HCT116 (cell line): ENCODE data around the gene CFAP221.

Experiments used
- EZH2phosphoT487 ChIP-seq: fragments of 200-600 bp; IDR thresholded peaks from 2 replicates; pipeline ENCODE4 v1.6.1; 2018; ENCODE audit warnings: antibody characterized with exemption, borderline replicate concordance
- TF ChIP-seq, protein P1 (sequence below), 3 experiments: fragments of 200-600 bp in 1 of 3; sonication (generic) in 1 of 3; IDR thresholded peaks in 2 of 3; conservative IDR thresholded peaks in 1 of 3; 2 replicates each; pipeline ENCODE4 v1.5.1; 2012 to 2017; ENCODE audit warnings: low read depth in 2 of 3, low read length in 2 of 3, antibody characterized with exemption in 1 of 3, borderline replicate concordance in 1 of 3, control low read depth in 1 of 3, mild to moderate bottlenecking in 1 of 3, mixed read lengths in 1 of 3, mixed run types in 1 of 3, moderate library complexity in 1 of 3; ENCODE audit not compliant: insufficient read depth in 1 of 3
- TF ChIP-seq, protein P2 (sequence below): IDR thresholded peaks from 2 replicates; pipeline ENCODE4 v1.6.1; 2012
- TF ChIP-seq, protein P3 (sequence below): IDR thresholded peaks from 2 replicates; pipeline ENCODE4 v1.6.1; 2012
- TF ChIP-seq, protein P4 (sequence below): IDR thresholded peaks from 2 replicates; pipeline ENCODE4 v1.6.1; 2012; ENCODE audit warnings: low read depth

DNA sequence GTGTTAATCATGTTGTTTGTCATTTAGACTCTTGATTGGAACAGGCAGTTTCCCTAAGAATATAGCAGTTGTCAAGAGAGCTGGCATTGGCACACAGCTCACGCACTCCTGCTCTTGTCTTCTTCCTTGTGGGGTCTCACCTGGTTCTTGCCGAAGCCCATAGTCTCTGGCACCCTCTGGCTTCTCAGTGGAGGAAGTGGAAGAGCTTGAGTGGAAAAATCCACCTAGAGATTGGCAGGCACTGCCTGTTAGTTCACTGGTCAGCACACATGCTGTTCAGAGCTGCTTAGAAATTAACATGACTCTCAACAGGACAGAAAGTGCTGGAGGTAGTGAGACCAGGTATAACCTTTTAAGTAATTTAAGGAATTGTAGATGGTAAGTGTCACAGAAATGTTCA, 48.3 kb upstream of the CFAP221 start:
- TF ChIP-seq, protein P1, sequence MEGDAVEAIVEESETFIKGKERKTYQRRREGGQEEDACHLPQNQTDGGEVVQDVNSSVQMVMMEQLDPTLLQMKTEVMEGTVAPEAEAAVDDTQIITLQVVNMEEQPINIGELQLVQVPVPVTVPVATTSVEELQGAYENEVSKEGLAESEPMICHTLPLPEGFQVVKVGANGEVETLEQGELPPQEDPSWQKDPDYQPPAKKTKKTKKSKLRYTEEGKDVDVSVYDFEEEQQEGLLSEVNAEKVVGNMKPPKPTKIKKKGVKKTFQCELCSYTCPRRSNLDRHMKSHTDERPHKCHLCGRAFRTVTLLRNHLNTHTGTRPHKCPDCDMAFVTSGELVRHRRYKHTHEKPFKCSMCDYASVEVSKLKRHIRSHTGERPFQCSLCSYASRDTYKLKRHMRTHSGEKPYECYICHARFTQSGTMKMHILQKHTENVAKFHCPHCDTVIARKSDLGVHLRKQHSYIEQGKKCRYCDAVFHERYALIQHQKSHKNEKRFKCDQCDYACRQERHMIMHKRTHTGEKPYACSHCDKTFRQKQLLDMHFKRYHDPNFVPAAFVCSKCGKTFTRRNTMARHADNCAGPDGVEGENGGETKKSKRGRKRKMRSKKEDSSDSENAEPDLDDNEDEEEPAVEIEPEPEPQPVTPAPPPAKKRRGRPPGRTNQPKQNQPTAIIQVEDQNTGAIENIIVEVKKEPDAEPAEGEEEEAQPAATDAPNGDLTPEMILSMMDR (IDR thresholded peaks at IDR 0.05 in 2 of 3, conservative IDR thresholded peaks at IDR 0.05 in 1 of 3; ENCODE audit: borderline replicate concordance in 1 of 3, insufficient read depth in 1 of 3, low read depth in 2 of 3, low read length in 2 of 3): no peak
- TF ChIP-seq, protein P2, sequence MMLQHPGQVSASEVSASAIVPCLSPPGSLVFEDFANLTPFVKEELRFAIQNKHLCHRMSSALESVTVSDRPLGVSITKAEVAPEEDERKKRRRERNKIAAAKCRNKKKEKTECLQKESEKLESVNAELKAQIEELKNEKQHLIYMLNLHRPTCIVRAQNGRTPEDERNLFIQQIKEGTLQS: no peak
- TF ChIP-seq, protein P3, sequence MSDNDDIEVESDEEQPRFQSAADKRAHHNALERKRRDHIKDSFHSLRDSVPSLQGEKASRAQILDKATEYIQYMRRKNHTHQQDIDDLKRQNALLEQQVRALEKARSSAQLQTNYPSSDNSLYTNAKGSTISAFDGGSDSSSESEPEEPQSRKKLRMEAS: no peak
- TF ChIP-seq, protein P4, sequence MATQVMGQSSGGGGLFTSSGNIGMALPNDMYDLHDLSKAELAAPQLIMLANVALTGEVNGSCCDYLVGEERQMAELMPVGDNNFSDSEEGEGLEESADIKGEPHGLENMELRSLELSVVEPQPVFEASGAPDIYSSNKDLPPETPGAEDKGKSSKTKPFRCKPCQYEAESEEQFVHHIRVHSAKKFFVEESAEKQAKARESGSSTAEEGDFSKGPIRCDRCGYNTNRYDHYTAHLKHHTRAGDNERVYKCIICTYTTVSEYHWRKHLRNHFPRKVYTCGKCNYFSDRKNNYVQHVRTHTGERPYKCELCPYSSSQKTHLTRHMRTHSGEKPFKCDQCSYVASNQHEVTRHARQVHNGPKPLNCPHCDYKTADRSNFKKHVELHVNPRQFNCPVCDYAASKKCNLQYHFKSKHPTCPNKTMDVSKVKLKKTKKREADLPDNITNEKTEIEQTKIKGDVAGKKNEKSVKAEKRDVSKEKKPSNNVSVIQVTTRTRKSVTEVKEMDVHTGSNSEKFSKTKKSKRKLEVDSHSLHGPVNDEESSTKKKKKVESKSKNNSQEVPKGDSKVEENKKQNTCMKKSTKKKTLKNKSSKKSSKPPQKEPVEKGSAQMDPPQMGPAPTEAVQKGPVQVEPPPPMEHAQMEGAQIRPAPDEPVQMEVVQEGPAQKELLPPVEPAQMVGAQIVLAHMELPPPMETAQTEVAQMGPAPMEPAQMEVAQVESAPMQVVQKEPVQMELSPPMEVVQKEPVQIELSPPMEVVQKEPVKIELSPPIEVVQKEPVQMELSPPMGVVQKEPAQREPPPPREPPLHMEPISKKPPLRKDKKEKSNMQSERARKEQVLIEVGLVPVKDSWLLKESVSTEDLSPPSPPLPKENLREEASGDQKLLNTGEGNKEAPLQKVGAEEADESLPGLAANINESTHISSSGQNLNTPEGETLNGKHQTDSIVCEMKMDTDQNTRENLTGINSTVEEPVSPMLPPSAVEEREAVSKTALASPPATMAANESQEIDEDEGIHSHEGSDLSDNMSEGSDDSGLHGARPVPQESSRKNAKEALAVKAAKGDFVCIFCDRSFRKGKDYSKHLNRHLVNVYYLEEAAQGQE: no peak
- TF ChIP-seq EZH2phosphoT487: no peak
